GM21515 (cell line): ENCODE results near the gene CNTFR.

Experiments used
- ATAC-seq: cut with Tn5 transposase; IDR thresholded peaks from one replicate; pipeline ENCODE4 v1.9.1; 2021; ENCODE audit not compliant: unreplicated experiment

CNTFR gene

GRCh38 chr9:34590381-34591247, 1.1 kb upstream of the CNTFR start:
- no peak for ATAC-seq

- no peak for ATAC-seq
Measured at GRCh38 chr9:34588671-34589635, 571 bp downstream of the CNTFR start.

- no peak for ATAC-seq
Measured at GRCh38 chr9:34587271-34587670, 2.3 kb downstream of the CNTFR start.

GRCh38 chr9:34585946-34586669, 3.4 kb downstream of the CNTFR start:
- no peak for ATAC-seq

GRCh38 chr9:34584970-34585369, 4.6 kb downstream of the CNTFR start:
- ATAC-seq: no peak

GRCh38 chr9:34582787-34583186, 6.7 kb downstream of the CNTFR start:
- no peak for ATAC-seq

GRCh38 chr9:34581318-34581717, 8.2 kb downstream of the CNTFR start:
- no peak for ATAC-seq

GRCh38 chr9:34580358-34580757, 9.2 kb downstream of the CNTFR start:
- ATAC-seq: no peak

- no peak for ATAC-seq
Measured at GRCh38 chr9:34579808-34580163, 9.7 kb downstream of the CNTFR start.

GRCh38 chr9:34579104-34579807, 10.3 kb downstream of the CNTFR start:
- ATAC-seq: no peak

GRCh38 chr9:34578241-34579103, 11.1 kb downstream of the CNTFR start:
- ATAC-seq: no peak

- no peak for ATAC-seq
Measured at GRCh38 chr9:34577400-34578240, 11.9 kb downstream of the CNTFR start.

- no peak for ATAC-seq
Measured at GRCh38 chr9:34576597-34577399, 12.7 kb downstream of the CNTFR start.

GRCh38 chr9:34575862-34576596, 13.5 kb downstream of the CNTFR start:
- no peak for ATAC-seq

GRCh38 chr9:34575241-34575640, 14.3 kb downstream of the CNTFR start:
- ATAC-seq: no peak

- no peak for ATAC-seq
Measured at GRCh38 chr9:34574571-34574970, 15.0 kb downstream of the CNTFR start.

- no peak for ATAC-seq
Measured at GRCh38 chr9:34573599-34574325, 15.8 kb downstream of the CNTFR start.
